K562 (cell line): ENCODE data around the gene HDAC2. TPM values are rescaled to one million over a fixed set of nuclear protein-coding genes. Genes with fewer than 3 reads are reported as not detected.

Source experiments
- ATAC-seq: fragments of 200-7000 bp; cut with Tn5 transposase; 3 replicates; pipeline ENCODE4 v1.9.1; 2020; ENCODE audit warnings: moderate library complexity
- BruUV-seq: library from RNA; stranded (reverse); fragments of 400-500 nt; replicated peaks from 2 replicates; lab custom pipeline; 2021; lab: Mats Ljungman, UMichigan
- CTCF ChIA-PET: fragments of 300-600 bp; formaldehyde crosslinking; extraction: SDS; loops from one replicate; lab custom pipeline; 2021; ENCODE audit warnings: low intra/inter-chr PET ratio; lab: Yijun Ruan, JAX
- POLR2A ChIA-PET: fragments of 300-600, 350-650 bp; sonication (Branson Sonifier 250); formaldehyde crosslinking; extraction: SDS; loops from one replicate; lab custom pipeline; 2021; ENCODE audit warnings: antibody characterized with exemption, inconsistent platforms; lab: Yijun Ruan, JAX
- DNase-seq, 4 experiments: peaks; one replicate each; pipeline versions ENCODE4 v3.0.0 to v3.0.0-alpha.2; 2011 to 2018; ENCODE audit warnings: low spot score in 3 of 4, mixed read lengths in 3 of 4; ENCODE audit errors: extremely low read depth in 1 of 4
- FAIRE-seq: peaks from 2 replicates; lab custom pipeline; 2011; peaks lifted over from hg19 to GRCh38; lab: Jason Lieb, UNC
- H2AFZ ChIP-seq: 2 replicates; pipeline ENCODE4 v1.6.0; 2011; ENCODE audit warnings: low read depth, low read length, control low read depth, inconsistent platforms
- H3K27ac ChIP-seq: fragments of 200-600 bp; 3 replicates; pipeline ENCODE4 v1.8.0; 2011; ENCODE audit warnings: low read depth, mild to moderate bottlenecking, control low read depth, inconsistent platforms, low read length, moderate library complexity, mixed read lengths; ENCODE audit errors: extremely low read depth
- H3K27me3 ChIP-seq, 2 experiments: fragments of 300-600 bp in 1 of 2; 2 replicates in 1 of 2; 3 replicates in 1 of 2; pipeline versions ENCODE4 v1.6.0 to v1.8.0; 2011; ENCODE audit warnings: inconsistent platforms in 2 of 2, low read length in 2 of 2, mild to moderate bottlenecking in 1 of 2, mixed read lengths in 1 of 2, moderate library complexity in 1 of 2; ENCODE audit not compliant: control insufficient read depth in 2 of 2, insufficient read depth in 2 of 2
- H3K36me3 ChIP-seq: fragments of 300-600 bp; 3 replicates; pipeline ENCODE4 v1.8.0; 2011; ENCODE audit warnings: mild to moderate bottlenecking, low read length, inconsistent platforms; ENCODE audit not compliant: control insufficient read depth, insufficient read depth
- H3K4me1 ChIP-seq, 2 experiments: fragments of 200-600 bp in 1 of 2; replicated peaks in 1 of 2; 2 replicates in 1 of 2; 3 replicates in 1 of 2; pipeline versions ENCODE4 v1.5.1 to v1.8.0; 2011; ENCODE audit warnings: inconsistent platforms in 2 of 2, low read length in 2 of 2, mild to moderate bottlenecking in 1 of 2, mixed read lengths in 1 of 2, moderate library complexity in 1 of 2; ENCODE audit not compliant: control insufficient read depth in 2 of 2, insufficient read depth in 2 of 2
- H3K4me2 ChIP-seq: 2 replicates; pipeline ENCODE4 v1.6.1; 2011; ENCODE audit warnings: low read length, control low read depth, inconsistent platforms, mixed read lengths; ENCODE audit not compliant: insufficient read depth
- H3K4me3 ChIP-seq: fragments of 200-600 bp; sonication (generic), shearing (Covaris generic); 2 replicates; pipeline ENCODE4 v1.5.1; 2016; ENCODE audit warnings: control low read depth, inconsistent platforms
- H3K79me2 ChIP-seq: fragments of 200-600 bp; 3 replicates; pipeline ENCODE4 v1.8.0; 2011; ENCODE audit warnings: low read length, inconsistent platforms; ENCODE audit not compliant: control insufficient read depth, insufficient read depth
- H3K9ac ChIP-seq, 2 experiments: 2 replicates each; pipeline versions ENCODE4 v1.6.0 to v1.6.1; 2011; ENCODE audit warnings: low read depth in 2 of 2, low read length in 2 of 2, control low read depth in 1 of 2, inconsistent platforms in 1 of 2, mild to moderate bottlenecking in 1 of 2, mixed read lengths in 1 of 2; ENCODE audit not compliant: insufficient read depth in 1 of 2
- H3K9me1 ChIP-seq: one replicate; pipeline ENCODE4 v1.6.0; 2011; ENCODE audit warnings: inconsistent platforms, mild to moderate bottlenecking, low read length, moderate library complexity; ENCODE audit not compliant: control insufficient read depth, insufficient read depth
- H3K9me3 ChIP-seq: replicated peaks from 2 replicates; pipeline ENCODE4 v1.5.1; 2011; ENCODE audit warnings: low read depth, low read length, inconsistent platforms; ENCODE audit not compliant: control insufficient read depth, insufficient read depth
- H4K20me1 ChIP-seq: replicated peaks from 2 replicates; pipeline ENCODE4 v1.6.1; 2011; ENCODE audit warnings: low read length, inconsistent platforms, mixed read lengths; ENCODE audit not compliant: control insufficient read depth, insufficient read depth
- FOXO4 ChIP-seq: fragments of 450-650 bp; formaldehyde crosslinking; IDR thresholded peaks from 2 replicates; pipeline ENCODE4 v1.4.0; 2020; ENCODE audit warnings: mild to moderate bottlenecking, moderate library complexity
- MECOM ChIP-seq: fragments of 250-450 bp; sonication (Bioruptor Pico); IDR thresholded peaks from 2 replicates; pipeline ENCODE4 v1.8.0; 2022; ENCODE audit warnings: inconsistent platforms
- MTF1 ChIP-seq: fragments of 250-450 bp; sonication (Bioruptor Pico); IDR thresholded peaks from 2 replicates; pipeline ENCODE4 v1.9.0; 2021; ENCODE audit warnings: moderate library complexity, mild to moderate bottlenecking, inconsistent platforms, borderline replicate concordance
- PTTG1 ChIP-seq: fragments of 450-650 bp; IDR thresholded peaks from 2 replicates; pipeline ENCODE4 v1.6.1; 2016; ENCODE audit warnings: low read depth, mild to moderate bottlenecking, missing genetic modification characterization, missing compliant biosample characterization
- RREB1 ChIP-seq: fragments of 250-450 bp; sonication (Bioruptor Pico); IDR thresholded peaks from 2 replicates; pipeline ENCODE4 v1.4.0; 2020
- STAT5B ChIP-seq: fragments of 250-450 bp; sonication (Bioruptor Pico); IDR thresholded peaks from 2 replicates; pipeline ENCODE4 v1.8.0; 2021; ENCODE audit warnings: mild to moderate bottlenecking, inconsistent platforms
- TFAM ChIP-seq: fragments of 250-450 bp; sonication (Bioruptor Pico); conservative IDR thresholded peaks from 2 replicates; pipeline ENCODE4 v1.5.0; 2021; ENCODE audit warnings: mild to moderate bottlenecking, moderate library complexity
- TOE1 ChIP-seq, 2 experiments: fragments of 450-650 bp in 1 of 2; sonication (generic) in 1 of 2; formaldehyde crosslinking in 1 of 2; IDR thresholded peaks; 2 replicates each; pipeline versions ENCODE4 v1.7.1 to v1.8.0; 2016 to 2022; ENCODE audit warnings: borderline replicate concordance in 2 of 2, mild to moderate bottlenecking in 2 of 2, antibody characterized with exemption in 1 of 2, inconsistent platforms in 1 of 2, low read depth in 1 of 2, missing genetic modification reagents in 1 of 2, moderate library complexity in 1 of 2
- WGBS: fragments of 100-300 bp; shearing (Covaris generic); methylation state at CpG from one replicate; pipeline ENCODE4 v1.1.6; 2016; ENCODE audit warnings: low coverage, mixed read lengths; ENCODE audit not compliant: insufficient coverage; ENCODE audit errors: missing lambda C conversion rate; 5-methylcytosine and 5-hydroxymethylcytosine counted together
- in situ Hi-C: fragments of 300-500 bp; cut with MboI; formaldehyde crosslinking; loops from 4 replicates; pipeline ENCODE4 v1.15.0; 2018; ENCODE audit warnings: inconsistent platforms, mixed read lengths
- intact Hi-C: fragments of 100-400 bp; cut with micrococcal nuclease; formaldehyde crosslinking; loops from 2 replicates; pipeline ENCODE4 v1.14.2; 2022
- polyA plus RNA-seq, 8 experiments: library from polyadenylated mRNA; depleted of rRNA in 4 of 8; stranded (reverse) in 5 of 8; unstranded in 3 of 8; fragments of >200 nt; fragmentation: Nextera tagmentation in 2 of 8; fragmentation: Illumina TruSeq in 1 of 8; extraction: Ambion mirVana in 2 of 8; extraction: Trizol in 1 of 8; gene quantifications; 2 replicates each; pipeline versions ENCODE4 v1.2.1 to v1.2.3, GENCODE V29; 2011 to 2014; ENCODE audit warnings: inconsistent platforms in 1 of 8, missing spikeins in 1 of 8
- total RNA-seq, 7 experiments: library from RNA; depleted of rRNA in 6 of 7; stranded (reverse); fragments of >200 nt in 6 of 7; fragmentation: Illumina TruSeq in 2 of 7; extraction: Trizol in 2 of 7; gene quantifications; 2 replicates each; pipeline versions ENCODE4 v1.2.1 to v1.2.3, GENCODE V29; 2011 to 2021; ENCODE audit warnings: low replicate concordance in 1 of 7

The HDAC2 gene
- total and polyA plus RNA-seq, 9 of the 15 experiments (the other 6 are each of a cell fraction or from before 2014, with no cell fraction given), result 67.0 to 277 (median 151) TPM

- Histone ChIP-seq H3K27me3 (no peaks in the 10 kb centered on the region), H3K27ac (peak overlapping the region; percentile 82), H3K79me2 (no peaks in the 10 kb centered on the region), H2AFZ (peak overlapping the region; percentile 90), H3K9me1 (no peaks in the 10 kb centered on the region), H3K9ac (peak overlapping the region in 1 of 2 experiments; percentile 32; a peak in 1 of 4 replicates), H3K9me3 (no peaks in the 10 kb centered on the region), H3K36me3 (no peaks in the 10 kb centered on the region), H3K4me1 (peaks cover 0 to 21% of the 10 kb centered on the region in 2 experiments; a peak in 4 of 5 replicates), H3K4me3 (no peak overlapping the region), H4K20me1 (no peaks in the 10 kb centered on the region), H3K4me2 (peak overlapping the region; percentile 64)
- CTCF ChIA-PET, result no interaction called here
- no TSS peak for BruUV-seq
- peak; percentile 93 for ATAC-seq
- in situ Hi-C loops, result loop anchor here (25.0 kb wide), 2 partner anchors 1033 to 1733 kb away; no protein-coding TSS in a partner anchor
- peak; percentile 97 for FAIRE-seq
- intact Hi-C loops, result no loop called here
- POLR2A ChIA-PET, result interaction anchor here (0.5 to 1.8 kb wide), 5 partner anchors 14 to 147 kb away, joined by 3 to 4 read pairs (median 3); no protein-coding TSS in a partner anchor
- 0% methylated on average over 3 of the region's 3 CpGs for whole genome bisulfite sequencing
- peak; percentile 28 to 88 (median 56) for DNase-seq
- TF ChIP-seq FOXO4, result no peak
- TF ChIP-seq TOE1 (IDR thresholded peaks at IDR 0.05; ENCODE audit: borderline replicate concordance), result no peak
- TF ChIP-seq TOE1 (CRISPR knock-in tag; IDR thresholded peaks at IDR 0.05; ENCODE audit: borderline replicate concordance, low read depth), result no peak
- TF ChIP-seq TFAM (CRISPR knock-in tag), result no peak
- no peak for TF ChIP-seq MTF1 (CRISPR knock-in tag)
- TF ChIP-seq PTTG1 (tag), result no peak
- TF ChIP-seq RREB1 (CRISPR knock-in tag), result no peak
- TF ChIP-seq STAT5B, result no peak
- TF ChIP-seq MECOM (CRISPR knock-in tag), result no peak
These were observed 50.2 kb downstream of the HDAC2 start for GRCh38 chr6:113920663-113921267.
